Stimulated activated CD4-positive, alpha-beta T cell treated with anti-CD3 and anti-CD28 coated beads, Interleukin-12 subunit alpha, Interleukin-12 subunit beta, amount 100 ng/mL, for 4 hours (primary cell): ENCODE results near the gene PSMA8.
"Not testable (repeated sequence)": the region's sequence is repeated elsewhere in the genome, so short reads cannot be mapped to it uniquely, and the experiment has no call there.

Source experiments
- DNase-seq: peaks from one replicate; pipeline ENCODE4 v3.0.0-alpha.2; 2020

The PSMA8 gene

GRCh38 chr18:26176134-26176533 is 42.5 kb downstream of the PSMA8 start:
- no peak for DNase-seq

GRCh38 chr18:26181343-26181826 is 47.7 kb downstream of the PSMA8 start:
- DNase-seq: no peak

DNA sequence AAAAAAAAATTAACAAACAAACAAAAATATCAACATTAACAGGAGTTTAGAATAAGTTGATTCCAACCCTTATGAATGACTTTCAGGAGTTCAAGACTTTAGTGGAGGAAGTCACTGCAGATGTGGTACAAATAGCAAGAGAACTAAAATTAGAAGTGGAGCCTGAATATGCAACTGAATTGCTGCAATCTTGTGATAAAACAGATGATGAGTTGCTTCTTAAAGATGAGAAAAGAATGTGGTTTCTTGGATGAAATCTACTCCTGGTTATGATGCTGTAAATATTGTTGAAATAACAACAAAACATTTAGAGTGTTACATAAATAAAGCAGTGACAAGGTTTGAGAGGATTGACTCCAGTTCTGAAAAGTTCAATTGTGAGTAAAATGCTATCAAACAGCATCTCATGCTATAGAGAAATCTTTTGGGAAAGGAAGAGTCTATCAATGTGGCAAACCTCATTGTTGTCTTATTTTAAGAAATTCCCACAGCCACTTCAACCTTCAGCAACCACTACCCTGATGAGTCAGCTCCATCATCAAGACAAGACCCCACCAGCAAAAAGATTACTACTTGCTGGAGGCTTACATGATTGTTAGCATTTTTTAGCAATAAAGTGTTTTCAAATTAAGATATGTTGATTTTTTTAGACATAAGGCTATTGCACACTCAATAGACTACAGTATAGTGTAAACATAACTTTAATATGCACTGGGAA is 49.9 kb downstream of the PSMA8 start:
- DNase-seq: no peak

DNA sequence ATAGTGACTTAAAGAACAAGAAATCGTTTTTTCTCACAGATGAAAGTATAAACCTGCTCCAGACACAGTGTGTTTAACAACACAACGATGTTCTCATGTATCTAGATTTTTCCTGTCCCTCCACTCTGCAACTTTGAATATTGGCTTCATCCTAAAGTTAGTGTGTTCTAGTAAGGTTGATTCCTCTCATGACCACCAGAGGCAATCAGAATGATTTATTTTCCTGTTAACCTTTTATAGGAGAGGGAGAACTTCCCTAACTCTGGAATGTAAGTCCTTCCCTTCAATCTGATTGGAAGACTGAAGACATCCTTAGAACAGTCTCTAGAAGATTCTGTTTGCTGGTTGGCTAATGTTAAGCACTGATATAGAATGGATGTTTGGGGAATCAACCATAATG is 51.6 kb downstream of the PSMA8 start:
- no peak for DNase-seq

- peak; percentile 28 for DNase-seq
These were observed 56.8 kb downstream of the PSMA8 start for GRCh38 chr18:26190506-26190905.

DNA sequence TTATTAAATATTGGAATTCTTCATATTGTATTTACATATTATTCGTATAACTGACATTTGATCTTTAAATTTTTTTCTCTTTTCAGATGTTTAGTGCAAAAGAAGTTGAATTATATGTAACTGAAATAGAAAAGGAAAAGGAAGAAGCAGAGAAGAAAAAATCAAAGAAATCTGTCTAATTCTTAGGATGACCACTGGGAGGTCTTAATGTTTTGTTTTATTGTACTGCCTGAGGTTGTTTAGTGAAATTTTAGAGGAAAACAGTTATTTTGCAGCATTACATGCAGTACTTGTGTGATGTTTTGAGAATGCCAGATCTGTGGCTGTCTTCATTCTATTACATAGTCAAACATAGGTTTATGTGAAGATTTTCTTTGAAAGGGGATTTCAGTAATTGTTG is 58.6 kb downstream of the PSMA8 start:
- no peak for DNase-seq

DNA sequence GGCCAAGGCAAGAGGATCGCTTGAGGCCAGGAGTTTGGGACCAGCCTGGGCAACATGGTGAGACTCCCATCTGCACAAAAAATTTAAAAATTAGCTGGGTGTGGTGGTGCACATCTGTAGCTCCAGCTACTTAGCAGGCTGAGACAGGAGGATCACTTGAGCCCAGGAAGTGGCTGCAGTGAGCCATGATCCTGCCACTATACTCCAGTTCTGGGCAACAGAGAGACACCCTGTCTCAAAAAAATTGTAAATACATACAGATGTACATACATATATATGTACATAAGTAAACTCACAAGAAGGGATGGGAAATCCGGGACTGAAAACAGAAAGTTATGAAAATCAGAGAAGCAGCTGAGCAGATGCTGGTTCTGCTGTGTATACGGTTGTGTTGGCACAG is 62.9 kb downstream of the PSMA8 start:
- DNase-seq: no peak

- not testable (repeated sequence) for DNase-seq
These were observed 68.3 kb downstream of the PSMA8 start for GRCh38 chr18:26202001-26202400.

GRCh38 chr18:26205318-26205717 is 71.6 kb downstream of the PSMA8 start:
- no peak for DNase-seq

GRCh38 chr18:26206488-26206887 is 72.8 kb downstream of the PSMA8 start:
- no peak for DNase-seq

- no peak for DNase-seq
These were observed 74.3 kb downstream of the PSMA8 start for GRCh38 chr18:26207937-26208336.

DNA sequence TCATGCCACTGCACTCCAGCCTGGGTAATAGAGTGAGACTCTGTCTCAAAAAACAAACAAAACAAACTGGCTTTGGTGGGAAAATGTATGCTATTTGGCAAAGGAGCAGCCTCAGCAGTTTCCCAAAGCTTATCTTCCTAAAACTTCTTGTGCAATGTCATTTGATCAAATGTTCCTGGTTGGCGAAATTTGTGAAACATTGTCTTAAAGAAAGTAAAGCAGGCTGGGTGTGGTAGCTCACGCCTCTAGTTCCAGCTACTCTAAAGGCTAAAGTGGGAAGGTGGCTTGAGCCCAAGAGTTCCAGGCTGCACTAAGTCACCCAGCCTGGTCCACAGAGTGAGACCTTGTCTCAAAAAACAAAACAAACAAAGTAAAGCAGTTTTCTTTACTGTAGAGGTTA is 75.3 kb downstream of the PSMA8 start:
- DNase-seq: no peak

DNA sequence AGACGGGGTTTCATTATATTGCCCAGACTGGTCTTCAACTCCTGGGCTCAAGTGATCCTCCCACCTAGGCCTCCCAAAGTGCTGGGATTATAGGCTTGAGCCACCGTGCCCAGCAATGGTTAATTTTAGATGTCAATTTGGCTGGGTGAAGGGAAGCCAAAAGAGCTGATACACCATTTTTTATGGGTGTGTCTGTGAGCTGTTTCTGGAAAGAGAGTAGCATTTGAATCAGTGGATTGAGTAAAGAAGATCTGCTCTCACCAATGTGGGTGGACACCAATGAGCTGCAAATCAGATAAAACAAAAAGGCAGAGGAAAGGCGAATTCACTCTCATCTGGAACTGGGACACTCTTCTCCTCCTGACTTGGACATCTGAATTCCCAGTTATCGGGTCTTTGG is 76.5 kb downstream of the PSMA8 start:
- no peak for DNase-seq

DNA sequence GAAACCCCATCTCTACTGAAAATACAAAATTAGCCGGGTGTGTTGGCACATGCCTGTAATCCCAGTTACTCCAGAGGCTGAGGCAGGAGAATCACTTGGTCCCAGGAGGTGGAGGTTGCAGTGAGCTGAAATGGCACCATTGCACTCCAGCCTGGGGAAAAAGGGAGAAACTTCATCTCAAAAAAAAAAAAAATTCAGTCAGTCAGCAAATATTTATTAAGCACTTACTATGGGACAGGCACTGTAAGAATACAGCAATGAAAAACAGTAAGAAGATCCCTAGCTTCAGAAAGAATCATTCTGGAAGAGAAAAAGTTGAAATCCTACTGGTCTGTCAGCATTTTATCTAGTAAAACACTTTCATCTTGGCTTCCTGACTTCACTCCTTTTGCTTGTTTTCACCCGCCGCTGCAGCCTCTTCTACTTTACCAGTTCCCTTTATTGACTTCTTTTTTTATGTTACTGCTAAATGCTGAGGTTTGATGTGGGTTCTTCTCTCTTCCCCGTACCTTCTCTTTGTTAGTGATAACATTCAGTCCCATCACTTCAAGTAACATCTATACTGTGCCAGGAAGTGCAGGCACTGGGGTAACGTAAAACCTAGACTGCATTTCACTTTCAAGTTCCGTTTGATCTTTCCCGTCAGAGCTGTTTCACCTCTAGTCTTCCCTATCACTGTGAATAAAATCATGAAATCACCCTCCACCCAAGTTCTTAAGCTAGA is 81.7 kb downstream of the PSMA8 start:
- DNase-seq: peak; percentile 3

DNA sequence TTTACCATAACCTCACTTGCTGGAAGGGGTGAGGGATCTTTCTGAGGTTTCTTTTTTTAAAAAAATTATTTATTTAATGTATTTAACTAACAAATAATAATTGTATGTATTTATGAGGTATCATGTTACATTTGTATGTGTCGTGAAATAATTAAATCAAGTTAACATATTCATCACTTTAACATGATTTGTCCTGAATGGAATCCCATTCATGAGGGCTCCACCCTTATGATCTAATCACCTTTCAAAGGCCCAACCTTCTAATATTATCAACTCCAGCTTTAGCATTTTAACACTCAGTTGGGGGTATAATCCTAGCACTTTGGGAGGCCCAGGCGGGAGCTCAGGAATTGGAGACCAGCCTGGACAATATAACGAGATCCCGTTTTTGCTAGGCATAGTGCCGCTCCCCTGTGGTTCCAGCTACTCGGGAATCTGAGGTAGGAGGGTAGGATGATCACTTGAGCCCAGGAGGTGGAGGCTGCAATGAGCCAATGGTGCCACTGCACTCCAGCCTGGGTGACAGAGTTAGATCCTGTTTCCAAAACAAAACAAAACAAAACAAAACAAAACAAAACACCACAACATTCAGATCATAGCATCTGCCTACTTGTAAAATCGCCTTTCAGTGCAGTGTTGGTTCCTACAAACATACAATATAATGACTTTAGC is 91.5 kb downstream of the PSMA8 start:
- no peak for DNase-seq

DNA sequence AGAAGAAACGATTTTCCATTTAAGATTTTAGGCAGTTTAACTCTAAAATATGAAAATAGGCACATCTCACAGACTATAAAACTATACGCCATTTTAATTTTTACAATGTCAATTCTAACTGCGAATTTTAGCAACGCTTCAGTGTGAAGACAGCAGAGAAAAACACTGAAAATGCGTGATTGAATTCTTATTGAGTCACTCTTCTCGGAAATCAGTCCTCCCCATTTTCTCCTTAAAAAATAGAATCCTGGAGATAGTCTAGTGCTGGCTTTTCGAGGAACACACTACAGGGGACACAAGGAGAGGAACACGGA is 92.2 kb downstream of the PSMA8 start:
- no peak for DNase-seq

GRCh38 chr18:26226229-26227050 is 92.8 kb downstream of the PSMA8 start, which contains the start of gene TAF4B:
Gene TAF4B (plus strand): TSS chr18:26226445. CDS start chr18:26226934, 489 bp downstream.
- peak; percentile 95 for DNase-seq

GRCh38 chr18:26227051-26227670 is 93.5 kb downstream of the PSMA8 start:
- no peak for DNase-seq

DNA sequence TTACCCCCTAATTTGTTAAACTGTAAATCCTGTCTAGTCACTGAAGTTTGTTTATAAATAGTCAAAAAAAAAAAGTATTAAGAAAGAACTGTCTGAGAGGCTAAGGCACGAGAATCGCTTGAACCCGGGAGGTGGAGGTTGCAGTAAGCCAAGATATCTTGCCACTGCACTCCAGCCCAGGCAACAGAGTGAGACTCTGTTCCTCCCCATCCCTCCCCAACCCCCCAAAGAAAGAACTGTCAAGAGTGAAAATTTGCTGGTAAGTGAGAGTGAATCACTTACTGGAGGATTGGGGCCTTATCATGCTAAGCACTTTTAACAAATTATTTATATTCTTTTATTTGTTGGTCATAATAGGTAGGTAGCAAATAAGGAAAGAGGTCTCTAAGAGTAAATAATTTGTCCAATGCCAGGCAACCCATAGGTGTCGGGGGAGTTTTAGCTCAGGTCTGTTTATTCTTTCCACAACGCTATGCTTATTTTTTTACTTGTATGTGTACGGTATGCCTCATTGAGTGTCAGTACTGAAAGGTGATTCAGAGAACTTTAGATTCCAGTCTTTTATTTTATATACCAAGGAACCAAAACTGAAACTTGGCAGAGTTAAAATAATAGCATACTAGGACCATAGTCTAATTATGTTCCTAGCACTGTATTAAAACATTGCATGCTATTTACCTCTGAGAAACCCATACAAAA is 95.0 kb downstream of the PSMA8 start:
- DNase-seq: no peak

GRCh38 chr18:26230497-26230896 is 96.8 kb downstream of the PSMA8 start:
- no peak for DNase-seq

DNA sequence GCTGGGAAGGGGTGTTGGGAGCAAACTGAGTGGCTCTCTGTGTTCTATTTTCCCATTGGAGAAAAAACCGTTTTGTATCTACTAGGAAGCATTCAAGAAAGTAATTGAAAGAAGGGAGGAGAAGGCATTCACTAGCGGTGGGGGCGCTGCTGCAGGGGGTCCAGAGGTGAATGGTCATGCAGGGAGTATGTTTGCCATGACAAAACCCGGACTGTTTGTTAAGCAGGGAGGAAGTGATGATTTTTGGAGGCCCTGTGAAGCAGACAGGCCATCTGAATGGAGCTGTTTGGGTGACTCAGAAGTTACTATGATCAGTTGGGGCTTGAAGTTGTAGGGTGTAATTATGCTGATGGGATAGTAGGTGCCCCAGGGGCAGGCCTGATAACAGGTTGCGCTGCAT is 99.5 kb downstream of the PSMA8 start:
- no peak for DNase-seq

DNA sequence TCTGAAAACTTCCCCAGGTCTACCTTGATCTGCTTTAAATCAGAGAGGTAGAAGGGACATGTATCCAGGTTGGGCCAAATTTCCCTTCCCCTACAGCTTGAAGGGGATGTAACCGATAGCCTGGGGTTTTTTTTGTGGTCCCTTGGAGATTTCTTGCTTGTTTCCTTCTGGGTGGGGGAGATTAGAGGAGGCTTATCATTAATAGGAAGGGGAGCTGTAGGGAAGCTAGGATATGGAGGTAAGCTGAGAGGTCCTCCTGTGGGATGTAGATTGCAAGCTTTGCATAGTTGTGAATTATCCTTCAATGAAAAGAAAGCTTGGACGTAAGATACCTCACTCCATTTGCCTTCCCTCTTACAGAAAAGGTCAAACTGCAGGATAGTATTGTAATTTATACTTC is 103.7 kb downstream of the PSMA8 start:
- DNase-seq: not testable (repeated sequence)
